Neural cell (in vitro differentiated cells): ENCODE data around the gene MYO1H. TPM values are rescaled to one million over a fixed set of nuclear protein-coding genes. Genes with fewer than 3 reads are reported as not detected.

Source experiments
- H2AFZ ChIP-seq: fragments of 200-600, 300-800 bp; sonication (generic), shearing (Covaris generic); 2 replicates; pipeline ENCODE4 v1.6.0; 2014; ENCODE audit warnings: low read depth, mild to moderate bottlenecking, antibody characterized with exemption, low read length, moderate library complexity
- H3F3A ChIP-seq: fragments of 200-600 bp; shearing (Covaris generic); 2 replicates; pipeline ENCODE4 v1.6.1; 2016; ENCODE audit warnings: mild to moderate bottlenecking, moderate library complexity, mixed read lengths, antibody characterized with exemption, low read length; ENCODE audit not compliant: insufficient read depth, poor library complexity, severe bottlenecking
- H3K27ac ChIP-seq: fragments of 200-600, 300-800 bp; sonication (generic), shearing (Covaris generic); 2 replicates; pipeline ENCODE4 v1.5.1; 2014; ENCODE audit warnings: mild to moderate bottlenecking, low read length, moderate library complexity
- H3K27me3 ChIP-seq: fragments of 300-800, 200-600 bp; sonication (generic), shearing (Covaris generic); 2 replicates; pipeline ENCODE4 v1.6.0; 2014; ENCODE audit warnings: mild to moderate bottlenecking, low read depth, low read length, moderate library complexity; ENCODE audit not compliant: insufficient read depth
- H3K36me3 ChIP-seq: fragments of 300-800, 200-600 bp; sonication (generic), shearing (Covaris generic); 2 replicates; pipeline ENCODE4 v1.5.1; 2014; ENCODE audit warnings: mild to moderate bottlenecking, antibody characterized with exemption, low read length, moderate library complexity; ENCODE audit not compliant: insufficient read depth
- H3K4me2 ChIP-seq: fragments of 300-800, 200-600 bp; sonication (generic), shearing (Covaris generic); 2 replicates; pipeline ENCODE4 v1.6.0; 2014; ENCODE audit warnings: mild to moderate bottlenecking, low read length
- H3K4me3 ChIP-seq: fragments of 300-800, 200-600 bp; sonication (generic), shearing (Covaris generic); 2 replicates; pipeline ENCODE4 v1.5.1; 2014; ENCODE audit warnings: mild to moderate bottlenecking, low read length, moderate library complexity
- H3K79me2 ChIP-seq: fragments of 200-600 bp; shearing (Covaris generic); replicated peaks from 2 replicates; pipeline ENCODE4 v1.6.0; 2014; ENCODE audit warnings: mild to moderate bottlenecking, low read length, moderate library complexity; ENCODE audit not compliant: insufficient read depth
- H3K9ac ChIP-seq: fragments of 300-800, 200-600 bp; sonication (generic), shearing (Covaris generic); 2 replicates; pipeline ENCODE4 v1.6.1; 2016; ENCODE audit warnings: mild to moderate bottlenecking, low read length, mixed read lengths
- H3K9me2 ChIP-seq: fragments of 200-600 bp; shearing (Covaris generic); 2 replicates; pipeline ENCODE4 v1.6.1; 2016; ENCODE audit warnings: mild to moderate bottlenecking, low read length, mixed read lengths; ENCODE audit not compliant: insufficient read depth
- H3K9me3 ChIP-seq: fragments of 200-600, 300-800 bp; sonication (generic), shearing (Covaris generic); 2 replicates; pipeline ENCODE4 v1.6.1; 2016; ENCODE audit warnings: mild to moderate bottlenecking, mixed run types, low read length, moderate library complexity, mixed read lengths
- H4K20me1 ChIP-seq: fragments of 200-600 bp; shearing (Covaris generic); 2 replicates; pipeline ENCODE4 v1.6.1; 2016; ENCODE audit warnings: mild to moderate bottlenecking, mixed run types; ENCODE audit not compliant: insufficient read depth
- CTCF ChIP-seq: fragments of 450-650 bp; IDR thresholded peaks from 2 replicates; pipeline ENCODE4 v1.5.1; 2014; ENCODE audit warnings: antibody characterized with exemption, mild to moderate bottlenecking, moderate library complexity; ENCODE audit not compliant: poor library complexity, severe bottlenecking
- EP300 ChIP-seq: fragments of 450-650 bp; conservative IDR thresholded peaks from 2 replicates; pipeline ENCODE4 v1.6.1; 2014; ENCODE audit warnings: antibody characterized with exemption, mild to moderate bottlenecking, moderate library complexity; ENCODE audit not compliant: poor library complexity, severe bottlenecking
- EZH2 ChIP-seq: fragments of 200-600, 300-800 bp; shearing (Covaris generic), sonication (generic); IDR thresholded peaks from 2 replicates; pipeline ENCODE4 v1.6.1; 2014; ENCODE audit warnings: antibody characterized with exemption, low read length, borderline replicate concordance, mild to moderate bottlenecking; ENCODE audit not compliant: insufficient read depth, poor library complexity, severe bottlenecking
- MXI1 ChIP-seq: fragments of 450-650 bp; conservative IDR thresholded peaks from 2 replicates; pipeline ENCODE4 v1.6.1; 2014; ENCODE audit warnings: antibody characterized with exemption, mild to moderate bottlenecking; ENCODE audit not compliant: poor library complexity, severe bottlenecking
- POLR2AphosphoS5 ChIP-seq: IDR thresholded peaks from 2 replicates; pipeline ENCODE4 v1.6.1; 2012
- RAD21 ChIP-seq: fragments of 450-650 bp; conservative IDR thresholded peaks from 2 replicates; pipeline ENCODE4 v1.6.1; 2014; ENCODE audit warnings: antibody characterized with exemption, mild to moderate bottlenecking, moderate library complexity
- REST ChIP-seq: IDR thresholded peaks from 2 replicates; pipeline ENCODE4 v1.6.1; 2012; ENCODE audit warnings: borderline replicate concordance
- SMC3 ChIP-seq: fragments of 450-650 bp; conservative IDR thresholded peaks from 2 replicates; pipeline ENCODE4 v1.6.1; 2014; ENCODE audit warnings: antibody characterized with exemption, mild to moderate bottlenecking, moderate library complexity; ENCODE audit not compliant: poor library complexity
- TAF1 ChIP-seq: IDR thresholded peaks from 2 replicates; pipeline ENCODE4 v1.6.1; 2012; ENCODE audit warnings: low read depth
- polyA plus RNA-seq: library from polyadenylated mRNA; depleted of rRNA; stranded (reverse); fragments of >200 nt; gene quantifications from 2 replicates; pipeline ENCODE4 v1.2.3, GENCODE V29; 2014

MYO1H gene
- polyA plus RNA-seq, 1 donor from 2014 or later = 10.6 TPM

- H3K27me3 ChIP-seq = no peaks in the 10 kb centered on the region
- no peak overlapping the region for H3K27ac ChIP-seq
- H4K20me1 ChIP-seq = peaks cover 13% of the 10 kb centered on the region
- H3K79me2 ChIP-seq = peaks cover 46% of the 10 kb centered on the region
- H3K4me2 ChIP-seq = no peak overlapping the region
- no peaks in the 10 kb centered on the region for H3K9me2 ChIP-seq
- TF ChIP-seq EP300 = no peak
- no peak for TF ChIP-seq REST
- TF ChIP-seq CTCF = no peak
- TF ChIP-seq RAD21 = no peak
- no peak for TF ChIP-seq SMC3
- no peak for TF ChIP-seq POLR2AphosphoS5
- TF ChIP-seq TAF1 = no peak
- no peak for TF ChIP-seq MXI1
- TF ChIP-seq EZH2 = no peak
- no peak overlapping the region for H2AFZ ChIP-seq
- no peak overlapping the region for H3K9ac ChIP-seq
- no peak overlapping the region for H3K4me3 ChIP-seq
- no peaks in the 10 kb centered on the region for H3F3A ChIP-seq
- H3K36me3 ChIP-seq = no peaks in the 10 kb centered on the region
- H3K9me3 ChIP-seq = no peaks in the 10 kb centered on the region
Measured at GRCh38 chr12:109466821-109467220, 119.1 kb downstream of the MYO1H start.

- no peak overlapping the region for H2AFZ ChIP-seq
- no peak overlapping the region for H3K4me3 ChIP-seq
- TF ChIP-seq POLR2AphosphoS5 = no peak
- TF ChIP-seq TAF1 = no peak
- no peak for TF ChIP-seq EZH2
- TF ChIP-seq SMC3 = no peak
- TF ChIP-seq MXI1 = no peak
- TF ChIP-seq RAD21 = no peak
- no peak for TF ChIP-seq REST
- no peak for TF ChIP-seq EP300
- TF ChIP-seq CTCF = no peak
- no peaks in the 10 kb centered on the region for H3K9me3 ChIP-seq
- no peak overlapping the region for H3K4me2 ChIP-seq
- no peaks in the 10 kb centered on the region for H3K9me2 ChIP-seq
- H3K27me3 ChIP-seq = no peaks in the 10 kb centered on the region
- peaks cover 13% of the 10 kb centered on the region for H4K20me1 ChIP-seq
- H3K9ac ChIP-seq = no peak overlapping the region
- peaks cover 59% of the 10 kb centered on the region for H3K79me2 ChIP-seq
- H3K27ac ChIP-seq = no peak overlapping the region
- H3K36me3 ChIP-seq = no peaks in the 10 kb centered on the region
- no peaks in the 10 kb centered on the region for H3F3A ChIP-seq
Measured at GRCh38 chr12:109467978-109468676, 120.4 kb downstream of the MYO1H start.
